HCT116 (cell line): ENCODE measurements around the gene FUT9. TPM values are rescaled to one million over a fixed set of nuclear protein-coding genes. Genes with fewer than 3 reads are reported as not detected.

Source experiments
- ATAC-seq: fragments of 200-7000 bp; cut with Tn5 transposase; 2 replicates; pipeline ENCODE4 v1.9.1; 2020; ENCODE audit warnings: mild to moderate bottlenecking, moderate library complexity
- BruUV-seq: library from RNA; stranded (reverse); fragments of 400-500 nt; replicated peaks from 2 replicates; lab custom pipeline; 2021; lab: Mats Ljungman, UMichigan
- CTCF ChIA-PET: fragments of 300-600 bp; sonication (Branson Sonifier 250); formaldehyde crosslinking; loops from one replicate; lab custom pipeline; 2021; ENCODE audit warnings: antibody characterized with exemption; lab: Charles Lee
- POLR2A ChIA-PET: fragments of 300-600, 350-600 bp; sonication (Branson Sonifier 250); formaldehyde crosslinking; loops from one replicate; lab custom pipeline; 2021; ENCODE audit warnings: antibody characterized with exemption; lab: Charles Lee
- RAD21 ChIA-PET, 2 experiments: fragments of 300-600 bp; sonication (Branson Sonifier 250); formaldehyde crosslinking; loops; one replicate each; lab custom pipeline; 2023; ENCODE audit warnings: low total read pairs in 2 of 2; ENCODE audit not compliant: uncharacterized antibody in 2 of 2, unreplicated experiment in 2 of 2, low non-redundant PET in 1 of 2; lab: Charles Lee
- DNase-seq: peaks from one replicate; pipeline ENCODE4 v3.0.0-alpha.2; 2010; ENCODE audit warnings: low read depth, low spot score
- H2AFZ ChIP-seq: fragments of 200-600 bp; shearing (Covaris generic), sonication (generic); 2 replicates; pipeline ENCODE4 v1.6.1; 2017; ENCODE audit warnings: low read depth, mixed run types, mixed read lengths, antibody characterized with exemption, low read length; ENCODE audit not compliant: poor library complexity, severe bottlenecking
- H3K27ac ChIP-seq: 2 replicates; pipeline ENCODE4 v1.5.1; 2012; ENCODE audit warnings: low read depth, low read length
- H3K27me3 ChIP-seq: fragments of 200-600 bp; sonication (generic); 2 replicates; pipeline ENCODE4 v1.6.1; 2016; ENCODE audit warnings: mixed run types, low read length, mixed read lengths; ENCODE audit not compliant: insufficient read depth
- H3K36me3 ChIP-seq, 2 experiments: fragments of 200-500 bp in 1 of 2; fragments of 200-600 bp in 1 of 2; sonication (Bioruptor generic) in 1 of 2; sonication (generic) in 1 of 2; 2 replicates each; pipeline versions ENCODE4 v1.5.1 to v1.6.1; 2014 to 2016; ENCODE audit warnings: low read length in 2 of 2, inconsistent platforms in 1 of 2, mixed read lengths in 1 of 2, mixed run types in 1 of 2; ENCODE audit not compliant: insufficient read depth in 2 of 2, control insufficient read depth in 1 of 2
- H3K4me1 ChIP-seq, 2 experiments: fragments of 200-600 bp in 1 of 2; sonication (generic) in 1 of 2; 2 replicates each; pipeline versions ENCODE4 v1.5.1 to v1.6.1; 2012 to 2017; ENCODE audit warnings: low read length in 2 of 2, inconsistent platforms in 1 of 2, mild to moderate bottlenecking in 1 of 2, mixed read lengths in 1 of 2, mixed run types in 1 of 2, moderate library complexity in 1 of 2; ENCODE audit not compliant: insufficient read depth in 2 of 2, control insufficient read depth in 1 of 2
- H3K4me2 ChIP-seq: fragments of 200-600 bp; sonication (generic); 2 replicates; pipeline ENCODE4 v1.6.1; 2017; ENCODE audit warnings: mixed run types, low read length, mixed read lengths
- H3K4me3 ChIP-seq, 2 experiments: fragments of 200-600 bp in 1 of 2; sonication (generic) in 1 of 2; replicated peaks in 1 of 2; 2 replicates each; pipeline ENCODE4 v1.5.1; 2011 to 2016; ENCODE audit warnings: low read length in 2 of 2, control low read depth in 1 of 2, low read depth in 1 of 2, mild to moderate bottlenecking in 1 of 2, mixed read lengths in 1 of 2, mixed run types in 1 of 2
- H3K79me2 ChIP-seq: fragments of 200-600 bp; sonication (generic); 2 replicates; pipeline ENCODE4 v1.6.1; 2017; ENCODE audit warnings: mild to moderate bottlenecking, mixed run types, low read length, moderate library complexity, mixed read lengths; ENCODE audit not compliant: insufficient read depth
- H3K9ac ChIP-seq: fragments of 200-600 bp; sonication (generic); 2 replicates; pipeline ENCODE4 v1.6.1; 2016; ENCODE audit warnings: low read length, mixed read lengths
- H3K9me2 ChIP-seq: fragments of 200-600 bp; sonication (generic), shearing (Covaris generic); 2 replicates; pipeline ENCODE4 v1.6.1; 2017; ENCODE audit warnings: mixed run types, mild to moderate bottlenecking, moderate library complexity; ENCODE audit not compliant: insufficient read depth
- H3K9me3 ChIP-seq, 2 experiments: fragments of 200-500 bp in 1 of 2; fragments of 200-600 bp in 1 of 2; sonication (Bioruptor generic) in 1 of 2; sonication (generic) in 1 of 2; 2 replicates each; pipeline ENCODE4 v1.6.1; 2014 to 2017; ENCODE audit warnings: low read length in 2 of 2, mixed read lengths in 2 of 2, inconsistent platforms in 1 of 2, low read depth in 1 of 2, mild to moderate bottlenecking in 1 of 2, mixed run types in 1 of 2, moderate library complexity in 1 of 2; ENCODE audit not compliant: control insufficient read depth in 1 of 2, insufficient read depth in 1 of 2
- H4K20me1 ChIP-seq: fragments of 200-600 bp; sonication (generic), shearing (Covaris generic); 2 replicates; pipeline ENCODE4 v1.6.1; 2017; ENCODE audit warnings: mixed run types, mild to moderate bottlenecking, moderate library complexity; ENCODE audit not compliant: insufficient read depth
- EZH2phosphoT487 ChIP-seq: fragments of 200-600 bp; IDR thresholded peaks from 2 replicates; pipeline ENCODE4 v1.6.1; 2018; ENCODE audit warnings: antibody characterized with exemption, borderline replicate concordance
- SIN3A ChIP-seq: IDR thresholded peaks from 2 replicates; pipeline ENCODE4 v1.6.1; 2012; ENCODE audit warnings: low read depth
- ZNF274 ChIP-seq: fragments of 200-500 bp; sonication (Bioruptor generic); IDR thresholded peaks from 2 replicates; pipeline ENCODE4 v1.6.1; 2014; ENCODE audit warnings: mild to moderate bottlenecking, low read depth, low read length, inconsistent platforms
- intact Hi-C: fragments of 100-400 bp; cut with micrococcal nuclease; formaldehyde crosslinking; loops from 2 replicates; pipeline ENCODE4 v1.10.0; 2022
- total RNA-seq: library from RNA; stranded (reverse); gene quantifications from one replicate; pipeline ENCODE4 v1.2.1, GENCODE V29; 2021; ENCODE audit not compliant: unreplicated experiment
- TF ChIP-seq, protein P1 (sequence below), 3 experiments: fragments of 200-600 bp in 1 of 3; sonication (generic) in 1 of 3; IDR thresholded peaks in 2 of 3; conservative IDR thresholded peaks in 1 of 3; 2 replicates each; pipeline ENCODE4 v1.5.1; 2012 to 2017; ENCODE audit warnings: low read depth in 2 of 3, low read length in 2 of 3, antibody characterized with exemption in 1 of 3, borderline replicate concordance in 1 of 3, control low read depth in 1 of 3, mild to moderate bottlenecking in 1 of 3, mixed read lengths in 1 of 3, mixed run types in 1 of 3, moderate library complexity in 1 of 3; ENCODE audit not compliant: insufficient read depth in 1 of 3
- TF ChIP-seq, protein P2 (sequence below): IDR thresholded peaks from 2 replicates; pipeline ENCODE4 v1.6.1; 2012; ENCODE audit warnings: low read depth

Gene FUT9
- total RNA-seq, 1 experiment from 2014 or later, result not detected

DNA sequence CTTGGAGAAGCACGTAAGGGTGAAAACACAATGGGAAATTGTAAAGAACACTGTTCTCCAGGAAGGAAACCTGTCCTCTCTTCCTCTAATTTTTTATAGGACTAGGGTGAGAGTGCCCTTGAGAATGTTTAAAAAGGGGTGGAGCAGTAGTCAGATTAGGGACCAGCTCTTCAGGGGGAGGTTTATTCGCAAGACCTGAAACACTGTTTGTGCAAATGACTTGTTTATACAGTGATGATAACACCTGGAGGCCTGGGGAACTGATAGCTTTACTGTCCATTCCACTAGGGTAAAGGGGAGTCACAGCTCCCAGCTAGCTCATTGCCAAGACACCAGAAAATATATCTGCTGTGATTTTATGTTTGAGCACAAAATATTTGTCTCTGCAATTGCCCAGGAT is 8.1 kb upstream of the FUT9 start:
- H3K36me3 ChIP-seq, result no peaks in the 10 kb centered on the region
- RAD21 ChIA-PET, result no interaction called here
- DNase-seq (no peak), ATAC-seq (no peak)
- no peak overlapping the region for H3K4me3 ChIP-seq
- H3K4me1 ChIP-seq, result no peaks in the 10 kb centered on the region
- CTCF ChIA-PET, result no interaction called here
- no peak overlapping the region for H3K9ac ChIP-seq
- no peaks in the 10 kb centered on the region for H3K79me2 ChIP-seq
- H2AFZ ChIP-seq, result no peak overlapping the region
- TF ChIP-seq EZH2phosphoT487 (no peak), SIN3A (no peak), ZNF274 (no peak)
- TF ChIP-seq, protein P1, sequence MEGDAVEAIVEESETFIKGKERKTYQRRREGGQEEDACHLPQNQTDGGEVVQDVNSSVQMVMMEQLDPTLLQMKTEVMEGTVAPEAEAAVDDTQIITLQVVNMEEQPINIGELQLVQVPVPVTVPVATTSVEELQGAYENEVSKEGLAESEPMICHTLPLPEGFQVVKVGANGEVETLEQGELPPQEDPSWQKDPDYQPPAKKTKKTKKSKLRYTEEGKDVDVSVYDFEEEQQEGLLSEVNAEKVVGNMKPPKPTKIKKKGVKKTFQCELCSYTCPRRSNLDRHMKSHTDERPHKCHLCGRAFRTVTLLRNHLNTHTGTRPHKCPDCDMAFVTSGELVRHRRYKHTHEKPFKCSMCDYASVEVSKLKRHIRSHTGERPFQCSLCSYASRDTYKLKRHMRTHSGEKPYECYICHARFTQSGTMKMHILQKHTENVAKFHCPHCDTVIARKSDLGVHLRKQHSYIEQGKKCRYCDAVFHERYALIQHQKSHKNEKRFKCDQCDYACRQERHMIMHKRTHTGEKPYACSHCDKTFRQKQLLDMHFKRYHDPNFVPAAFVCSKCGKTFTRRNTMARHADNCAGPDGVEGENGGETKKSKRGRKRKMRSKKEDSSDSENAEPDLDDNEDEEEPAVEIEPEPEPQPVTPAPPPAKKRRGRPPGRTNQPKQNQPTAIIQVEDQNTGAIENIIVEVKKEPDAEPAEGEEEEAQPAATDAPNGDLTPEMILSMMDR (IDR thresholded peaks at IDR 0.05 in 2 of 3, conservative IDR thresholded peaks at IDR 0.05 in 1 of 3; ENCODE audit: borderline replicate concordance in 1 of 3, insufficient read depth in 1 of 3, low read depth in 2 of 3, low read length in 2 of 3), result no peak
- TF ChIP-seq, protein P2, sequence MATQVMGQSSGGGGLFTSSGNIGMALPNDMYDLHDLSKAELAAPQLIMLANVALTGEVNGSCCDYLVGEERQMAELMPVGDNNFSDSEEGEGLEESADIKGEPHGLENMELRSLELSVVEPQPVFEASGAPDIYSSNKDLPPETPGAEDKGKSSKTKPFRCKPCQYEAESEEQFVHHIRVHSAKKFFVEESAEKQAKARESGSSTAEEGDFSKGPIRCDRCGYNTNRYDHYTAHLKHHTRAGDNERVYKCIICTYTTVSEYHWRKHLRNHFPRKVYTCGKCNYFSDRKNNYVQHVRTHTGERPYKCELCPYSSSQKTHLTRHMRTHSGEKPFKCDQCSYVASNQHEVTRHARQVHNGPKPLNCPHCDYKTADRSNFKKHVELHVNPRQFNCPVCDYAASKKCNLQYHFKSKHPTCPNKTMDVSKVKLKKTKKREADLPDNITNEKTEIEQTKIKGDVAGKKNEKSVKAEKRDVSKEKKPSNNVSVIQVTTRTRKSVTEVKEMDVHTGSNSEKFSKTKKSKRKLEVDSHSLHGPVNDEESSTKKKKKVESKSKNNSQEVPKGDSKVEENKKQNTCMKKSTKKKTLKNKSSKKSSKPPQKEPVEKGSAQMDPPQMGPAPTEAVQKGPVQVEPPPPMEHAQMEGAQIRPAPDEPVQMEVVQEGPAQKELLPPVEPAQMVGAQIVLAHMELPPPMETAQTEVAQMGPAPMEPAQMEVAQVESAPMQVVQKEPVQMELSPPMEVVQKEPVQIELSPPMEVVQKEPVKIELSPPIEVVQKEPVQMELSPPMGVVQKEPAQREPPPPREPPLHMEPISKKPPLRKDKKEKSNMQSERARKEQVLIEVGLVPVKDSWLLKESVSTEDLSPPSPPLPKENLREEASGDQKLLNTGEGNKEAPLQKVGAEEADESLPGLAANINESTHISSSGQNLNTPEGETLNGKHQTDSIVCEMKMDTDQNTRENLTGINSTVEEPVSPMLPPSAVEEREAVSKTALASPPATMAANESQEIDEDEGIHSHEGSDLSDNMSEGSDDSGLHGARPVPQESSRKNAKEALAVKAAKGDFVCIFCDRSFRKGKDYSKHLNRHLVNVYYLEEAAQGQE, result no peak
- H3K9me3 ChIP-seq, result no peaks in the 10 kb centered on the region
- H3K27ac ChIP-seq, result no peak overlapping the region
- no peak overlapping the region for H3K4me2 ChIP-seq
- H3K9me2 ChIP-seq, result no peaks in the 10 kb centered on the region
- no TSS peak for BruUV-seq
- no peaks in the 10 kb centered on the region for H4K20me1 ChIP-seq
- POLR2A ChIA-PET, result no interaction called here
- no peaks in the 10 kb centered on the region for H3K27me3 ChIP-seq
- intact Hi-C loops, result no loop called here
